Body of pancreas (tissue), 4 donors: ENCODE results near the gene CAMLG. TPM values are rescaled to one million over a fixed set of nuclear protein-coding genes. Genes with fewer than 3 reads are reported as not detected.

Experiments used
- ATAC-seq: fragments of 150-250 bp; one replicate; pipeline ENCODE4 v1.9.1; 2016
- DNase-seq, 4 donors: peaks; one replicate each; pipeline ENCODE4 v3.0.0-alpha.2; 2019
- H3K27ac ChIP-seq, 4 donors: fragments of 200-600 bp; sonication (generic); 1 replicate in 3 of 4; 2 replicates in 1 of 4; pipeline versions ENCODE4 v1.5.1 to v1.6.1; 2016 to 2019; ENCODE audit warnings: mild to moderate bottlenecking in 1 of 4, mixed read lengths in 1 of 4, moderate library complexity in 1 of 4
- H3K27me3 ChIP-seq, 2 donors: fragments of 200-600 bp; sonication (generic); one replicate each; pipeline ENCODE4 v1.6.0; 2016; ENCODE audit warnings: mild to moderate bottlenecking in 1 of 2
- H3K36me3 ChIP-seq, 2 donors: fragments of 200-600 bp; sonication (generic); replicated peaks in 1 of 2; 2 replicates each; pipeline ENCODE4 v1.5.1; 2016; ENCODE audit warnings: low read depth in 2 of 2; ENCODE audit not compliant: insufficient read depth in 1 of 2
- H3K4me1 ChIP-seq: fragments of 200-600 bp; sonication (generic); one replicate; pipeline ENCODE4 v1.6.0; 2016
- H3K4me3 ChIP-seq, 2 donors: fragments of 200-600 bp; sonication (generic); 1 replicate in 1 of 2; 2 replicates in 1 of 2; pipeline ENCODE4 v1.5.1; 2016 to 2019
- H3K9me3 ChIP-seq, 3 donors: fragments of 200-600 bp; sonication (generic); 1 replicate in 2 of 3; 2 replicates in 1 of 3; pipeline ENCODE4 v1.5.1; 2016
- POLR2A ChIP-seq, 3 donors: fragments of 450-650 bp; IDR thresholded peaks; one replicate each; pipeline ENCODE4 v1.6.1; 2016; ENCODE audit warnings: antibody characterized with exemption in 3 of 3, mild to moderate bottlenecking in 2 of 3
- WGBS, 2 donors: methylation state at CpG; one replicate each; pipeline ENCODE4 v1.1.5; 2017; 5-methylcytosine and 5-hydroxymethylcytosine counted together
- intact Hi-C: fragments of 100-400 bp; cut with DNase I; formaldehyde crosslinking; loops from one replicate; pipeline ENCODE4 v1.15.1; 2023
- total RNA-seq, 2 donors: library from RNA; depleted of rRNA; stranded (reverse); fragments of >200 nt; gene quantifications; one replicate each; pipeline ENCODE4 v1.1.0, GENCODE V29; 2016
- TF ChIP-seq, protein P1 (sequence below), 7 experiments: fragments of 450-650 bp in 4 of 7; fragments of 200-600 bp in 3 of 7; sonication (generic) in 3 of 7; IDR thresholded peaks; one replicate each; pipeline ENCODE4 v1.5.1; 2016 to 2019; ENCODE audit warnings: antibody characterized with exemption in 7 of 7

The CAMLG gene
- total RNA-seq, 2 donors from 2014 or later, result 7.9 to 29.8 TPM

DNA sequence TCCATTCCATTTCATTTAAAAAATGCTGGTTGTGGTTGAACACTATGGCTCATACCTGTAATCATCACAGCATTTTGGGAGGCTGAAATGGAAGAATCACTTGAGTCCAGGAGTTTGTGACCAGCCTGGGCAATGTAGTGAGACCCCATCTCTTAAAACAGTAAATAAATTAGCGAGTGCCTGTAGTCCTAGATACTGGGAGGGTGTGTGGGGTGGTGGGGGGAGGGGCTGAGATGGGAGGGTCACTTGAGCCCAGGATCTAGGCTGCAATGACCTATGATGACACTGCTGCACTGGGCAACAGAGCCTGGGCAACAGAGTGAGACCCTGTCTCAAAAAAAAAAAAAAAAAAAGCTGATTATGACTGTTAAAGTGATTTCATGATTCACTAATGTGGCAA, 49.3 kb downstream of the CAMLG start:
- no peaks in the 10 kb centered on the region for H3K9me3 ChIP-seq
- ATAC-seq (no peak), DNase-seq (no peak)
- intact Hi-C loops, result no loop called here
- TF ChIP-seq, protein P1, sequence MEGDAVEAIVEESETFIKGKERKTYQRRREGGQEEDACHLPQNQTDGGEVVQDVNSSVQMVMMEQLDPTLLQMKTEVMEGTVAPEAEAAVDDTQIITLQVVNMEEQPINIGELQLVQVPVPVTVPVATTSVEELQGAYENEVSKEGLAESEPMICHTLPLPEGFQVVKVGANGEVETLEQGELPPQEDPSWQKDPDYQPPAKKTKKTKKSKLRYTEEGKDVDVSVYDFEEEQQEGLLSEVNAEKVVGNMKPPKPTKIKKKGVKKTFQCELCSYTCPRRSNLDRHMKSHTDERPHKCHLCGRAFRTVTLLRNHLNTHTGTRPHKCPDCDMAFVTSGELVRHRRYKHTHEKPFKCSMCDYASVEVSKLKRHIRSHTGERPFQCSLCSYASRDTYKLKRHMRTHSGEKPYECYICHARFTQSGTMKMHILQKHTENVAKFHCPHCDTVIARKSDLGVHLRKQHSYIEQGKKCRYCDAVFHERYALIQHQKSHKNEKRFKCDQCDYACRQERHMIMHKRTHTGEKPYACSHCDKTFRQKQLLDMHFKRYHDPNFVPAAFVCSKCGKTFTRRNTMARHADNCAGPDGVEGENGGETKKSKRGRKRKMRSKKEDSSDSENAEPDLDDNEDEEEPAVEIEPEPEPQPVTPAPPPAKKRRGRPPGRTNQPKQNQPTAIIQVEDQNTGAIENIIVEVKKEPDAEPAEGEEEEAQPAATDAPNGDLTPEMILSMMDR (IDR thresholded peaks at IDR 0.05), result no peak
- no peak for TF ChIP-seq POLR2A (IDR thresholded peaks at IDR 0.05)
- no peak overlapping the region for H3K27ac ChIP-seq
- no peak overlapping the region for H3K4me3 ChIP-seq
- peaks cover 8% of the 10 kb centered on the region for H3K4me1 ChIP-seq
- H3K36me3 ChIP-seq, result peaks cover 4 to 40% of the 10 kb centered on the region in 2 donors
- H3K27me3 ChIP-seq, result no peaks in the 10 kb centered on the region
- WGBS, 2 donors, result 100% methylated on average over 1 of the region's 1 CpG

DNA sequence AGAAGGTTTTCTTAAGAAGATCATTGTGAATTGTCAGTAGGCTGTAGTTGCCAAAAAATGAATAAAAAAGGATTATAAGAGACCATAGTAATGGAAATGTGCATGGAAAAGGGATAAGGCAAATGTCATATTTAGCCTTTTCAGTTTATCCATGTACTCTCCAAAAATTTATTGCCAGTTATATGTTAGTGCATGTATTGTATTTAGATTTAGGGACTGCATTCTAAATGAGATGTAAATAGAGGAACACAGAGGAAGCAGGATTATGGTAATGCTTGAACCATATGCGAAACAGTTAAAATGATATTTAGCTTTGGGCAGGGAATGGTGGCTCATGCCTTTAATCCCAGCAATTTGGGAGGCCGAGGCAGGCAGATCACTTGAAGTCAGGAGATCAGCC, 53.2 kb downstream of the CAMLG start:
- no peak for DNase-seq
- intact Hi-C loops, result no loop called here
- no peak for ATAC-seq
- H3K4me3 ChIP-seq, result no peak overlapping the region
- no peaks in the 10 kb centered on the region for H3K9me3 ChIP-seq
- H3K4me1 ChIP-seq, result peaks cover 8% of the 10 kb centered on the region
- H3K27me3 ChIP-seq, result no peaks in the 10 kb centered on the region
- TF ChIP-seq, protein P1 (IDR thresholded peaks at IDR 0.05), result no peak
- TF ChIP-seq POLR2A (IDR thresholded peaks at IDR 0.05), result no peak
- whole genome bisulfite sequencing, 2 donors, result 92 to 95% methylated on average over 2 of the region's 2 CpGs
- peaks cover 4 to 37% of the 10 kb centered on the region in 2 donors for H3K36me3 ChIP-seq
- H3K27ac ChIP-seq, result no peak overlapping the region

DNA sequence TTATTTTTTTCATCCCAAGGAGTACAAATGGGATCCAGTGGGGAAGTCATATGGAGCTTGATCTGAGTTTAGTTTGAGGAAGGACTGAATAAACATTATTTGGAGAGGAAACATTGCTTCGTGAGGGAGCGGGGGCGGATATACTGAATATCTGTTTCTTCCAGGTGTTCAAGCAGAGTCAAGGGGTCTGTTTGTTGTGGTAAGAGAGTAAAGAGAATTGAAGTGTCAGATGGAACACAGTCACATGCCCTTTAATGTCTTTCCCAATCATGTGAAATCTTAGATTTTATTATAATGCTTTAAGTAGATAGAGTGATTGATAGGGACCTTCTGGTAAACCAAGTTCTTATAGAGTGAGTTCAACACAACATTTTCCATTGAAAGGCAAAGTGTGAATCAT, 53.9 kb downstream of the CAMLG start:
- TF ChIP-seq, protein P1 (IDR thresholded peaks at IDR 0.05), result no peak
- TF ChIP-seq POLR2A (IDR thresholded peaks at IDR 0.05), result no peak
- peaks cover 4 to 36% of the 10 kb centered on the region in 2 donors for H3K36me3 ChIP-seq
- no peaks in the 10 kb centered on the region for H3K9me3 ChIP-seq
- H3K27me3 ChIP-seq, result no peaks in the 10 kb centered on the region
- intact Hi-C loops, result no loop called here
- 88 to 89% methylated on average over 3 of the region's 3 CpGs for WGBS, 2 donors
- DNase-seq (no peak), ATAC-seq (no peak)
- peaks cover 8% of the 10 kb centered on the region for H3K4me1 ChIP-seq
- H3K4me3 ChIP-seq, result no peak overlapping the region
- no peak overlapping the region for H3K27ac ChIP-seq

DNA sequence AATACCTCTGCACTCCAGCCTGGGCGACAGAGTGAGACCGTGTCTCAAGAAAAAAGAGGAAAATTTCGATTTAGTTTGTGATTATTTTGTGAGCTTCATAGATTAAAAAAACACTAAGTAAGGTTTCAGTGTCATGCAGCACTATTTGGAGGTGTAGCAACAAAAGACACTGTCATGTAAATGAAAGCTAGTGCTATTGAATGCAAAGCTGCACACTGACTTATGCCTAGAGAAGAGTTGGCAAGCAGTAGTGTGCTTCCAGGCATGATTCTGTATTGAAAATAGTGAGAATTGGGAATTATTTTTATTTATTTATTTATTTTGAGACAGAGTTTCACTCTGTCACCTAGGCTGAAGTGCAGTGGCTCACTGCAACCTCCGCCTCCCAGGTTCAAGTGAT, 54.8 kb downstream of the CAMLG start:
- ATAC-seq (no peak), DNase-seq (no peak)
- H3K27ac ChIP-seq, result no peak overlapping the region
- peaks cover 4 to 45% of the 10 kb centered on the region in 2 donors for H3K36me3 ChIP-seq
- TF ChIP-seq, protein P1 (IDR thresholded peaks at IDR 0.05), result no peak
- TF ChIP-seq POLR2A (IDR thresholded peaks at IDR 0.05), result no peak
- 79 to 81% methylated on average over 4 of the region's 4 CpGs for WGBS, 2 donors
- no peaks in the 10 kb centered on the region for H3K9me3 ChIP-seq
- intact Hi-C loops, result no loop called here
- peaks cover 6% of the 10 kb centered on the region for H3K4me1 ChIP-seq
- H3K4me3 ChIP-seq, result no peak overlapping the region
- no peaks in the 10 kb centered on the region for H3K27me3 ChIP-seq

DNA sequence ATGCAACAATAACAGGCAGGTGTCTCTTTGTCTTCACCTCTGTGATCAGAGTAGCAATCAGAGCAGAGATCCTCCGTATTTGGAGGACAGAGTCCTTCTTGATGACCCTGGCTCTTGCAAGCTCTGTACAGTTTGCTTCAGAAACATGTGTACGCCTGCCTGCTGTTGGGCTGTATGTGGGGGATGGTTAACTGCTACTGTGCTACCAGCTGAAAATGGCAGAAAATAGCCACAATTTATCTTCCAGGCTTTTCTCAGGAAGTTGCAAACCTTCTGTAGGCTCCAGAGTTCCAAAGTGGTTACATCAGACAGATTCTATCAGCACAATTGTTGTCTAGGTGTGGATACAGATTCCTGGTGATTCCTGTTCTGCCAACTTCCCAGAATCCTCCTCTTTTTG, 55.7 kb downstream of the CAMLG start:
- DNase-seq (no peak), ATAC-seq (no peak)
- intact Hi-C loops, result no loop called here
- Histone ChIP-seq H3K9me3 (no peaks in the 10 kb centered on the region), H3K4me3 (no peak overlapping the region), H3K4me1 (no peaks in the 10 kb centered on the region), H3K27me3 (no peaks in the 10 kb centered on the region), H3K27ac (no peak overlapping the region), H3K36me3 (peaks cover 4 to 46% of the 10 kb centered on the region in 2 donors)
- TF ChIP-seq, protein P1 (IDR thresholded peaks at IDR 0.05), result no peak
- no peak for TF ChIP-seq POLR2A (IDR thresholded peaks at IDR 0.05)
- WGBS, 2 donors, result 57 to 83% methylated on average over 1 to 2 of the region's 2 CpGs
